Measurements from ENCODE around the gene MICU1. TPM values are rescaled to one million over a fixed set of nuclear protein-coding genes. Genes with fewer than 3 reads are reported as not detected.

Gene MICU1
- total RNA-seq, 1 donor from 2014 or later, result 58.2 TPM

GRCh38 chr10:72564596-72564995 is 61.3 kb downstream of the MICU1 start:
- H3K4me1 Mint-ChIP-seq, result peaks cover 12% of the 10 kb centered on the region
- DNase-seq (ENCODE audit: low spot score in 2 of 2, unreplicated experiment in 2 of 2), result no peak
- H3K27me3 Mint-ChIP-seq (ENCODE audit: low read depth), result no peaks in the 10 kb centered on the region
- peaks cover 12% of the 10 kb centered on the region for H3K9me3 Mint-ChIP-seq
- no peak overlapping the region for H3K4me3 Mint-ChIP-seq
- no peak overlapping the region for H3K27ac Mint-ChIP-seq
- peaks cover 52% of the 10 kb centered on the region for H3K36me3 Mint-ChIP-seq
- no peak for TF ChIP-seq CTCF (IDR thresholded peaks at IDR 0.05; ENCODE audit: unreplicated experiment)

GRCh38 chr10:72563327-72563932 is 62.4 kb downstream of the MICU1 start:
- Mint-ChIP-seq H3K4me1 (peaks cover 11% of the 10 kb centered on the region), H3K9me3 (peaks cover 12% of the 10 kb centered on the region), H3K27me3 (ENCODE audit: low read depth) (no peaks in the 10 kb centered on the region), H3K36me3 (peaks cover 56% of the 10 kb centered on the region), H3K4me3 (no peak overlapping the region), H3K27ac (no peak overlapping the region)
- TF ChIP-seq CTCF (IDR thresholded peaks at IDR 0.05; ENCODE audit: unreplicated experiment), result no peak
- DNase-seq (ENCODE audit: low spot score in 2 of 2, unreplicated experiment in 2 of 2), result no peak

GRCh38 chr10:72561745-72562166 is 64.1 kb downstream of the MICU1 start:
- H3K4me3 Mint-ChIP-seq, result no peak overlapping the region
- no peaks in the 10 kb centered on the region for H3K27me3 Mint-ChIP-seq (ENCODE audit: low read depth)
- no peak for TF ChIP-seq CTCF (IDR thresholded peaks at IDR 0.05; ENCODE audit: unreplicated experiment)
- H3K4me1 Mint-ChIP-seq, result no peaks in the 10 kb centered on the region
- no peak for DNase-seq (ENCODE audit: low spot score in 2 of 2, unreplicated experiment in 2 of 2)
- H3K36me3 Mint-ChIP-seq, result peaks cover 64% of the 10 kb centered on the region
- H3K9me3 Mint-ChIP-seq, result peaks cover 12% of the 10 kb centered on the region
- no peak overlapping the region for H3K27ac Mint-ChIP-seq

GRCh38 chr10:72557362-72557761 is 68.5 kb downstream of the MICU1 start:
- Mint-ChIP-seq H3K4me3 (no peak overlapping the region), H3K27ac (no peak overlapping the region), H3K9me3 (peaks cover 9% of the 10 kb centered on the region), H3K36me3 (peaks cover 37% of the 10 kb centered on the region), H3K4me1 (no peaks in the 10 kb centered on the region), H3K27me3 (ENCODE audit: low read depth) (no peaks in the 10 kb centered on the region)
- DNase-seq (ENCODE audit: low spot score in 2 of 2, unreplicated experiment in 2 of 2), result no peak
- no peak for TF ChIP-seq CTCF (IDR thresholded peaks at IDR 0.05; ENCODE audit: unreplicated experiment)

- Mint-ChIP-seq H3K27me3 (ENCODE audit: low read depth) (no peaks in the 10 kb centered on the region), H3K27ac (no peak overlapping the region), H3K9me3 (peaks cover 3% of the 10 kb centered on the region), H3K36me3 (peaks cover 20% of the 10 kb centered on the region), H3K4me3 (no peak overlapping the region), H3K4me1 (no peaks in the 10 kb centered on the region)
- DNase-seq (ENCODE audit: low spot score in 2 of 2, unreplicated experiment in 2 of 2), result no peak
- no peak for TF ChIP-seq CTCF (IDR thresholded peaks at IDR 0.05; ENCODE audit: unreplicated experiment)
Measured at GRCh38 chr10:72552857-72553256, 73.0 kb downstream of the MICU1 start.

GRCh38 chr10:72550239-72550638 is 75.6 kb downstream of the MICU1 start:
- no peak for TF ChIP-seq CTCF (IDR thresholded peaks at IDR 0.05; ENCODE audit: unreplicated experiment)
- Mint-ChIP-seq H3K4me3 (no peak overlapping the region), H3K4me1 (peaks cover 12% of the 10 kb centered on the region), H3K36me3 (peaks cover 26% of the 10 kb centered on the region), H3K9me3 (peaks cover 4% of the 10 kb centered on the region), H3K27me3 (ENCODE audit: low read depth) (no peaks in the 10 kb centered on the region), H3K27ac (no peak overlapping the region)
- no peak for DNase-seq (ENCODE audit: low spot score in 2 of 2, unreplicated experiment in 2 of 2)

Measured in mesothelial cell of epicardium (in vitro differentiated cells).